DMS114 treated with DMSO at 0.1 percent for 48 hours (cell line): Measurements from ENCODE around the gene RPS19BP1.
A peak's percentile ranks its signal among the peaks of the same experiment; 100 is the strongest.

ENCODE experiments used
- DNase-seq: peaks from one replicate; lab custom pipeline; 2025; ENCODE audit not compliant: unreplicated experiment; lab: John Stamatoyannopoulos, UW

The RPS19BP1 gene

GRCh38 chr22:39559456-39560105, 27.0 kb upstream of the RPS19BP1 start:
- no peak for DNase-seq

- DNase-seq = no peak
Measured at GRCh38 chr22:39558950-39559349, 26.4 kb upstream of the RPS19BP1 start.

DNA sequence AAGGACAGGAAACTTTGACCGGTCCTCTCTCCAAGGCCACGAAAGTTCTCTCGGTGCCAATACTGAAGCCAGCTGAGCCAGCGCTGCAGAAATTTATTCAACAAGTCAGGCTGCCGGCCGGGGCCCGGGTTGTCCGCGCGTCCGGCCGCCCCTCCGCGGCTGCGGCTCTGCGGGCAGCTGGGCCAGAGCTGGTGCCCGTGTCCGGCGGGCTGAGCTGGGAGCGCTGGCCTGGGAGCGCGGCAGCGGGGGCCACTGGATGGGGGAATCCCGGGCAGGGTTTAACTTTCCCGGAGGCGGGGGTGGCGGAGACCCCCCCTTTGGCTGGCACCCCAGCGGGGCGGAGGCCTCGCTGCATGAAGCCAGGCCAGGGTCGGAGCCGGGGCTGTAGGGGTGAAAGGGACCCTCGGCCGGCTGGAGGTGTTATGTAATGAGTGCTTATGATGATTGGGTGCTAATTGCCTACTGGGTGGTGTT, 25.7 kb upstream of the RPS19BP1 start:
- no peak for DNase-seq

DNA sequence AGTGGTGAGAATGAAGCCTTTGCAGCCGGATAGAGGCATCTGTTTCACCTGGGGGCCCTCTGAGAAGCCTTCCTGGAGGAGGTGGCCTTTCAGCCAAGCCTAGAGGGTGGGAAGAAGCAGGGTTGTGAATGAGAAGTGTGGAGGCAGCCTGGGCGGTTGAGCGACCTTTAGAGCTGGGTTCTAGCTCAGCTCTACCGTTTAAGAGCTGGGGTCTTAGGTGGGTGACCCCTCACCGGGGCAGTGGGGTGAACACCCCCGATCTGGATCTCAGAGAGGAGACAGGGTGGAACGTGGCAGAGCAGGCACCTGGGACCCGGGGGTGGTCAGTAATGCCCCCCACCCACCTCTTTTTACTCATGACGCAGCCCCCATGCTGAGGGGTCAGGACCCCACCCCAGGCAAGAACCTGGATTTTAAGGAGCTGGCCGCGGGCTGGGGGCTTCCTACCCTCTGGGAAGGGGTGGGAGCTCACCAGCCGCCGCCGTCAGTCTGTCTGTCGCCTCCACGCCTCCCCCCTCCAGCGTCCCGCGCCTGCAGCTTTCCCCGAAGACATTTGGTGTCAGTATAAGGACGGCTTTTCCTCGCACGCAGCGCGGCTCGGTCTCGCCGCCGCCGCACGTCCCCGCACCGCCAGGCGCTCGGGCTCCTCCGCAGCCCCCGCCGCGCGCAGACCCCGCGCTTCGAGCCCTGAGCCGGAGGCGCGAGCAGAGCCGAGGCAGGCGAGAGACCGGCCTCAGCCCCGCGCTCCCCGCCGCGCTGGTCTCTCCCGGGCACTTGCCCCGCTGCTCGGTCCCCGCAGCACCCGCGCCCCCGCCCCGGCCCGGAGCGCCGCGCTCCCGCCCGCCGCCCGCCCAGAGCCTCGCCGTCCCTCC, 24.7 kb upstream of the RPS19BP1 start:
- DNase-seq = no peak

DNA sequence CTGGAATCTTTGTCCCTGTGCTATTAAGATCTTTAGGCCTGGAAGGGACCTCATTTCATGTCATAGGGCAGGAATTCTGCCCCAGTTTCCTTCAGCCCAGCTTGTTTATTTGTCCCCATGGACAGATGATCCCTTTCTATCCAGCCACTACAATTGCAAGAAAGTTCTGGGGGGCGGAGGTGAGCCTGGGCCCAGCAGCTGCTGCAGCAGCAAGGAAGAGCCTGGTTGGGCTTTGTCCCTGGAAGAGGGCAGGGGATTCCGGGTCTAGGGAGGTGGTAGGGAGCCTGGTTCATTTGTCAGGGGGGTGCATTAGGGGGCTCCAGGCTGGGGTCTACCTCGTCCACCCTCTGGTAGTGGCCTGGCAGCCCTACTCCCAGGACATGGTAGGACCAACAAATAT, 21.6 kb upstream of the RPS19BP1 start:
- DNase-seq = no peak

DNA sequence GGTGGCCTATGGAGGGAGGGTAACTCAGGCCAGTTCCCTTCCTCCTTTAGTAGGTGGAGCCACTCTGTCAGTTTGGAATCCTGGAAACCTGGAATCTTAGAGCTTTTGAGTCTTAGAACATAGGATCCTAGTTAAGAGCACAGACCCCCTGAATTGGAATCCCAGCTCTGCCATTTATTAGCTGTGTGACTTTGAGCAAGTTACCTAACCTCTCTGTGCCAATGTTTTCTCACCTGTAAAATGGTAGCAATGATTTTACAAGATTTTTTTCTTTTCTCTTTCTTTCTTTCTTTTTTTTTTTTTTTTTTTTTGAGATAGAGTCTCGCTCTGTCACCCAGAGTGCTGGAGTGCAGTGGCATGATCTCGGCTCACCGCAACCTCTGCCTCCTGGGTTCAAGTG, 20.9 kb upstream of the RPS19BP1 start:
- no peak for DNase-seq

GRCh38 chr22:39547587-39547947, 15.0 kb upstream of the RPS19BP1 start:
- no peak for DNase-seq

DNA sequence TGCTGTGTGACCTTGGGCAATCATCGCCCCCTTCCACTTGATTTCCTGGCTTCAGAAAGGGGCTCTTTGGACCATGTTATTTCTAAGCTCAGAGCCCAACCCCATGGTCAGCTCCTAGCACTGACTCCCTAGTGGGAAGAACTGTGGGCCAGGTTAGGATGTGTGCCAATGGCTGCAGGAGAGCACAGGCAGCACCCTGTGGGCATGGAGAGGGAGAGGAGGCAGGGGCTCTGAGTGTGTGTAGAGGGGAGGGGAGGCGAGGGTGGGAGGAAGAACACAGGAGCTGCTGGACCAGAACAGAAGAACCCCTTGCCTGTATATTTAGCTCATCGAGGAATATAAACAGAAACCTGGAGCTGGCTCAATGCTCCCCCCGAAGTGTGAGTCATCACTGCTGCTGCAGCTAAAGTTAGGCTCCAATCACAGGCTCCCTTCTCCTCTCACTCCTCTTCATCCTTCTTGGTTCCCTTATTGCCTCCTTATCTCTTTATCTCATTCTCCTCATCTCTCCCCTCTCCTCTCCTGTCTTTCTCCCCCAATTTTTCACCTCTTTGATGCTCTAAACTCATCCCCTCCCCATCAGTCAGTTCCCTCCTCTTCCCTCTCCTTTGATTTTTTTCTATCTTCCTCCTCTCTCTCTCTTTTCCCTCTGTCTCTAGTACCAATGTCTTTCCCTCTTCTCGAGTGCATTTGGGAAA, 14.5 kb upstream of the RPS19BP1 start:
- no peak for DNase-seq

GRCh38 chr22:39545386-39546365, 13.1 kb upstream of the RPS19BP1 start:
- no peak for DNase-seq

DNA sequence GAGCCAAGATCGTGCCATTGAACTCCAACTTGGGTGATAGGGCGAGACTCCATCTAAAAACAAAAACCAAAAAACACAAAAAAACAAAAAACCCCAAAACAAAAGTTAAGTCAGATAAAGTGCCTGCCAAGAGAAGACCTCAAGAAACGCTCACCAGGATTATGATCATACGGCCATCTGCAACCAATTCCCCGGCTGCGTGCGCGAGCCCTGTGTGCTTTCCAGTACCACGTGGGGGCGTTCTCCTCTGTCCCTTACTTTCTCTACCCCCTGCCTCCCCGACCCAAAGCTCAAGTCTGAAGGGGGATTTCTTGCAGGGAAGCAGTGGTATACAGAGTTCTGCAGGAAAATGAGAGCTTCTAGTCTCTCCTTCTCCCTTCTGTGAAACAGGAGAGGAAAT, 10.5 kb upstream of the RPS19BP1 start:
- peak; percentile 21 for DNase-seq

GRCh38 chr22:39537975-39538374, 5.4 kb upstream of the RPS19BP1 start:
- no peak for DNase-seq

GRCh38 chr22:39536711-39537110, 4.2 kb upstream of the RPS19BP1 start:
- DNase-seq = no peak

DNA sequence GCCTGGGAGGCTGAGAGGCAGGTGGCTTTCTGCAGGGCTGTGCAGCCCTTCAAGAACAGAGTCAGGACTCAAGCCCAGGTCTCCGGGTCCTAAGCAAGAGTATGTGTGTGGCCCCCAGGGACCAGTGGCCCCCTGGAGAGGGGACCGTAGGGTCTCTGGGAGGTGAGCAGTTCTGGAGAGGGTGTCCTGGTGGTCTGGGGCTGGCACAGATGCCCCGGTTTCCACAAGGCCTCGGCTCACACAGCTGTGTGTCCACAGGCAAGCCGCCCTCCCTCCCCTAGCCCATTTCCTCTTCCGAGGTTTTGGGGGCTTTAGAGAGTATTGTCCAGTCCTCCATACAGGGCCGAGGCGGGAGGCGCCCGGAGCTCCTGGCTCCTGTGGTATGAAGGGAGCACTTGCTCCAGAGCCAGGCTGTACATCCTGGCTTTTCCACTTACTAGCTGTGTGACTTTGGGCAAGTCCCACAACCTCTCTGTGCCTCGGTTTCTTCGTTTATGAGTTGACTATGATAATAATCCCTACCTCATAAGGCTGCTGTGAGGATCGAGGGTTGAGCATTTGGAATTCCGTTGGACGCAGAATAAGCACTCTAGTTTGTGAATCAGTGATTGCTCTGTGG, 3.4 kb upstream of the RPS19BP1 start:
- no peak for DNase-seq

GRCh38 chr22:39535357-39535725, 2.8 kb upstream of the RPS19BP1 start:
- no peak for DNase-seq

DNA sequence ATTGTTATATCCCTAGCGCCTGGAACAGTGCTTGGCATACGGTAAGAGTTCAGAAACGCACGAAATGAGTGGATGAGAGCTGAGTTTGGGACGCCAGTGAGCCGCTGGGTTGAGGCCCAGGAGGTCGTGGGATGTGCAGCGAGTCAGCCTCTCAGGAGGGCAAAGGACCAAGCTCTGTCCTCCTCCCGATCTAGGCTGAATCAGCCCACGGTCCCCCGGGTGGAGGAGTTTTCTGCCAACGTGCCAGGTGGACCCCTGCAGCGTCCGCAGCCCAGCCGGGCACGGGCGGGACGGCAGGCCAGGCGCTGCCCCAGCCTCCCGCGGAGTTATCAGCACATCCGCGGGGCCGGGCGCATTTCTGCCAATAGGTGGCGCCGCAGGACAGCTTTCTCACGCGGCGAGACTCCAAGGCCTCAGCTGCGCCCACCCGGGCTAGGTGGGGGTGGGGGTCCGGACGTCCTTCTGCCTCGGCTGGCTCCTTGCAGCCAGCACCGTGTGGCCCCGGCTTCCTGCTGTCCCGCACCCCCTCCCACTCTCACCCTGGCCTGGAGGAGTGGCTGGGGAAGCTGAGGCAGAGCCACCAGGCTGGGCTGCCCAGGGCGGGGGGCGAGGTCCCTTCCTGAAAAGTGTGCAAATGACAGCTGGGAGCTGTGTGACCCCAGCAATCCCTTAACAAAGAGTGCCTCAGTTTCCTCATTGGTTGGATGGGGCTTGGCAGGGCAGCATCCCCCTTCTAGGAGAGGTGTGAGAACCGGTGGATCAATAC, 2.2 kb upstream of the RPS19BP1 start:
- DNase-seq = peak; percentile 40

- DNase-seq = no peak
Measured at GRCh38 chr22:39534092-39534506, 1.6 kb upstream of the RPS19BP1 start.

DNA sequence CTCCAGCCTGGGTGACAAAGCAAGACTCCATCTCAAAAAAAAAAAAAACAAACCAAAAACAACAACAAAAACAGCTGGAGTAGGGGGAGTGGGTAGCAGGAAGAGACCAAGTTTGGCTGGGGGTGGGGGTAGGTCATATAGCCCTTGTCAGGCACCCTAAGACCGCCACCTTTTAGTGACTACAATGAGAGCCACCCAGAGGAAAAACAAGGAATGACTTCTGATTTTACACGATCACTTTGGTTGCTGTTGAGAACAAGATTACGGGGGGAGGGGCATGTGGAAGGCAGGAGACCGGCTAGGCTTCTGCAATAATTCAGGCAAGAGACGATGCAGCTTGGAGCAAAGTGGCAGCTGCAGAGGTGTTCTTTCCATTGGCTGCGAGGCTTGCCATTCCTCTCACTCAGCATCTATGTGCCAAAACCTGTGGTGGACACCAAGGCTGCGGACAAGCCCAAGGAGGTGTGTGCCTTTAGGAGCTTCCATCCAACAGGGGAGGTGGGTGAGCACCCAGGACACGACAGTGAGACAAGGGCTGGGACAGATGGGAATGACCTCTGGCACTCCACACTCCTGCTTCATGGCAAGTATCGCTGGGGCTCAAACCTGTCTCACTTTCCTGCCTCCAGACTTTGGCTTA, 1.7 kb downstream of the RPS19BP1 start:
- DNase-seq = peak; percentile 61

DNA sequence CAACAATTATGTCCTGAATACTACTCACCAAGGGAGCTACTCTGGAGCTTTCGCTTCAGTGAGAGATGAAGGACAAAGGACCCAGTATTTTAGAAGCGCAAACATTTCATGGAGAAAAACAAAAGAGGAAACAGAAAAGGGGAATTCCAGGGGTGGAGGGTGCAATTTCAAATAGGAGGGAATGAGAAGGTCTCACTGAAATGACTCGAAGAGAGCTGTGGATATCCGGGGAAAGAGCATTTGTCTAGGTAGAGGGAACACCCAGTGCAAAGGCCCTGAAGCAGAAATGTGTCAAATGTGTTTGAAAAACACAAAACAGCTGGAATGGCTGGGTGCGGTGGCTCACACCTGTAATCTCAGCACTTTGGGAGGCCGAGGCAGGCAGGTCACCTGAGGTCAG, 2.4 kb downstream of the RPS19BP1 start:
- no peak for DNase-seq

DNA sequence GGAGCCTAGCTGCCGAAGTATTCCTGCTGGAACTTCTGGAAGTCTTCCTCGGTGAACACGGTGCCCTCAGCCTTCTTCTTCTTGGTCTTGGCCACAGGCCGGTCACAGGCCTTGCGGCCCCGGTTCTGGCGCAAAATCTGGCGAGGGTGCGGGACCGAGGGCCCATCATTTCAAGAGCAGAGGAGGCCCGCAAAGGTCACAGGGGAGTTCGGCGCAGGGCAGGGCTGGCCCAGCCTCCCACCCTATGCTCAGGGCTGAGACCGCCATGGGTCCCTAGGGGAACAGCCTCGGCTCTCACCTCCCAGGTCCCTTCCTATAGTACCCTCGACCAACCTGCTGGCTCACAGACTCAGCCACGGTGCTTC, 3.1 kb downstream of the RPS19BP1 start:
- no peak for DNase-seq
